Left ventricle myocardium inferior (tissue), 1 donor: ENCODE data around the gene BYSL. TPM values are rescaled to one million over a fixed set of nuclear protein-coding genes. Genes with fewer than 3 reads are reported as not detected.

Experiments
- DNase-seq: peaks from one replicate; pipeline ENCODE4 v3.0.0-alpha.2; 2020
- H3K27ac ChIP-seq: fragments of 200-600 bp; replicated peaks from 2 replicates; pipeline ENCODE4 v1.8.0; 2021
- H3K27me3 ChIP-seq: fragments of 200-600 bp; 2 replicates; pipeline ENCODE4 v1.8.0; 2021; ENCODE audit warnings: low read depth
- H3K36me3 ChIP-seq: fragments of 200-600 bp; 2 replicates; pipeline ENCODE4 v1.8.0; 2021
- H3K4me1 ChIP-seq: fragments of 200-600 bp; 2 replicates; pipeline ENCODE4 v1.8.0; 2021
- H3K4me3 ChIP-seq: fragments of 200-600 bp; 2 replicates; pipeline ENCODE4 v1.8.0; 2021; ENCODE audit warnings: mild to moderate bottlenecking, moderate library complexity
- H3K9me3 ChIP-seq: fragments of 200-600 bp; replicated peaks from 2 replicates; pipeline ENCODE4 v1.8.0; 2021
- intact Hi-C: fragments of 100-400 bp; cut with micrococcal nuclease; formaldehyde crosslinking; loops from one replicate; pipeline ENCODE4 v1.11.0; 2022
- total RNA-seq: library from RNA; stranded (reverse); fragmentation: NEBNext Ultra II Directional; extraction: Animal tissue kit (Norgen Biotek cat#: 25700); gene quantifications from one replicate; pipeline ENCODE4 v1.2.1, GENCODE V29; 2021
- TF ChIP-seq, protein P1 (sequence below): fragments of 200-600 bp; IDR thresholded peaks from 2 replicates; pipeline ENCODE4 v1.8.0; 2021; ENCODE audit warnings: antibody characterized with exemption, mild to moderate bottlenecking, borderline replicate concordance
- donor health status: DM: no; HTN: yes; CAD: no; lungs with severe emphysema.

The BYSL gene
- total RNA-seq, 1 donor from 2014 or later, result 9.0 TPM

DNA sequence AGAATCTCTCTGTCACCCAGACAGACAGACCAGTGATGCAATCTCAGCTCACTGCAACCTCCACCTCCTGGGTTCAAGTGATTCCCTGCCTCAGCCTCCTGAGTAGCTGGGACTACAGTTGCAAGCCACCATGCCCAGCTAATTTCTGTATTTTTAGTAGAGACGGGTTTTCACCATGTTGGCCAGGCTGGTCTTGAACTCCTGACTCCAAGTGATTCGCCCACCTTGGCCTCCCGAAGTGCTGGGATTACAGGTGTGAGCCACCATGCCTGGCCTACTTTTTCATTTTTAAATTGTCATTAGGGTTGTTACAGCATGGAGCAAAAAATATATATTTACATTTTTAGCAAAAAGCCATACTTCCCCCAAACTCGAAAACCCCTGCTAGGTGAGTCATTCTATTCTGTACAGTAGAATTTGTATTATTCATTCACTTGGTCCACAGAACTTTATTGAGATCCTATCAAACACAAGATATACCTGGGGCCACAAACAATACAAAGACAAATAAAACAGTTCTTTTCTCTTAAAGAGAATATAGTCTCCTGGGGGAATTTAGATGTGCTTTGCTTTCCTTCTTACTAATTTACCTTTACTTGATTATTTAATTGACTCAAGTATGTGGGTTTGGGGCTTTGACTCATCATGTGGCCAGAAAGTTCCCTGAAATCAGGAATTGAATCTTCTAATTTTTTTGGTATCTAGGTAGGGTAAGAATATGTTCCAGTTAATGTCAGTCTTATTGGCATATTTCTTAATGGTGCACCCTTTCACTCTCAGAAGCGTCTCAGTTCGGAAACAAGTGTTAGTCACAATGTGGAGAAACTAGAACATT lies 36.9 kb downstream of the BYSL start:
- no peaks in the 10 kb centered on the region for H3K9me3 ChIP-seq
- no peaks in the 10 kb centered on the region for H3K36me3 ChIP-seq
- H3K4me1 ChIP-seq, result no peaks in the 10 kb centered on the region
- H3K27me3 ChIP-seq, result no peaks in the 10 kb centered on the region
- no peak for DNase-seq
- TF ChIP-seq, protein P1, sequence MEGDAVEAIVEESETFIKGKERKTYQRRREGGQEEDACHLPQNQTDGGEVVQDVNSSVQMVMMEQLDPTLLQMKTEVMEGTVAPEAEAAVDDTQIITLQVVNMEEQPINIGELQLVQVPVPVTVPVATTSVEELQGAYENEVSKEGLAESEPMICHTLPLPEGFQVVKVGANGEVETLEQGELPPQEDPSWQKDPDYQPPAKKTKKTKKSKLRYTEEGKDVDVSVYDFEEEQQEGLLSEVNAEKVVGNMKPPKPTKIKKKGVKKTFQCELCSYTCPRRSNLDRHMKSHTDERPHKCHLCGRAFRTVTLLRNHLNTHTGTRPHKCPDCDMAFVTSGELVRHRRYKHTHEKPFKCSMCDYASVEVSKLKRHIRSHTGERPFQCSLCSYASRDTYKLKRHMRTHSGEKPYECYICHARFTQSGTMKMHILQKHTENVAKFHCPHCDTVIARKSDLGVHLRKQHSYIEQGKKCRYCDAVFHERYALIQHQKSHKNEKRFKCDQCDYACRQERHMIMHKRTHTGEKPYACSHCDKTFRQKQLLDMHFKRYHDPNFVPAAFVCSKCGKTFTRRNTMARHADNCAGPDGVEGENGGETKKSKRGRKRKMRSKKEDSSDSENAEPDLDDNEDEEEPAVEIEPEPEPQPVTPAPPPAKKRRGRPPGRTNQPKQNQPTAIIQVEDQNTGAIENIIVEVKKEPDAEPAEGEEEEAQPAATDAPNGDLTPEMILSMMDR, result no peak
- H3K4me3 ChIP-seq, result no peak overlapping the region
- no peak overlapping the region for H3K27ac ChIP-seq
- intact Hi-C loops, result no loop called here

DNA sequence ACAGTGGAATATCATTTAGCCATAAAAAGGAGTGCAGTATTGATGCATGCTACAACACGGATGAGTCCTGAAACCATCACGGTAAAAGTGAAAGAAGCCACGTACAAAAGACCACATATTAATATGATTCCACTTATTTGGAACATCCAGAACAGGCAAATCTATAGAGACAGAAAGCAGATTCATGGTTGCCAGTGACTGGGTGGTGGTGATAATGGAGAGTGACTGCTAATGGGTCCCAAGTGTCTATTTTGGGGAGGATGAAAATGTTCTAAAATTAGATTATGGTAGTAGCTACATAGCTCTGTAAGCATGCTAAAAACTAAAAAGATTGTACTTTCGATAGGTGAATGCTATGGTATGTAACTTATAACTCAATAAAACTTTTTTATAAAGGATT lies 38.7 kb downstream of the BYSL start:
- TF ChIP-seq, protein P1, result no peak
- Histone ChIP-seq H3K4me1 (no peaks in the 10 kb centered on the region), H3K27me3 (no peaks in the 10 kb centered on the region), H3K27ac (no peak overlapping the region), H3K36me3 (no peaks in the 10 kb centered on the region), H3K4me3 (no peak overlapping the region), H3K9me3 (no peaks in the 10 kb centered on the region)
- no peak for DNase-seq
- intact Hi-C loops, result no loop called here

DNA sequence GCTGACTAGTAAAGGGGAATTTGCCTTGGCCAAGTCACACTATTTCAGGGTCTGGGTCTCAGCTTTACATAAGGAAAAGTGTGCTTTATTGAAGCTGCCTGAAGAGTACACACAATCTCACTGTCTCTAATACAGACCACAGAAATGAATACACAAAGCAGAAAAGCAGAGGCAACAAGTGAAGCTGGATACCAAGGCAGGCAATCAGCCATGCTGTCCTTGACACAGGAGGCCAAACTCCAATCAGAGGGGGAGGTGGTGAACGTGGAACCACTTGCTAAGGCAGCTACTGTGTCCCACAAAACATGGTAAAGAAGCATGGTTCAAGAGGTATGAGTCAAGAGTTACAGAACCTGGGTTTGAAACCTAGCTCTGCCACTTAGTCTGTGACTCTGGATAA lies 42.1 kb downstream of the BYSL start:
- Histone ChIP-seq H3K4me1 (peaks cover 5% of the 10 kb centered on the region), H3K27me3 (no peaks in the 10 kb centered on the region), H3K4me3 (no peak overlapping the region), H3K9me3 (no peaks in the 10 kb centered on the region), H3K36me3 (no peaks in the 10 kb centered on the region), H3K27ac (no peak overlapping the region)
- DNase-seq, result no peak
- intact Hi-C loops, result no loop called here
- TF ChIP-seq, protein P1, result no peak

DNA sequence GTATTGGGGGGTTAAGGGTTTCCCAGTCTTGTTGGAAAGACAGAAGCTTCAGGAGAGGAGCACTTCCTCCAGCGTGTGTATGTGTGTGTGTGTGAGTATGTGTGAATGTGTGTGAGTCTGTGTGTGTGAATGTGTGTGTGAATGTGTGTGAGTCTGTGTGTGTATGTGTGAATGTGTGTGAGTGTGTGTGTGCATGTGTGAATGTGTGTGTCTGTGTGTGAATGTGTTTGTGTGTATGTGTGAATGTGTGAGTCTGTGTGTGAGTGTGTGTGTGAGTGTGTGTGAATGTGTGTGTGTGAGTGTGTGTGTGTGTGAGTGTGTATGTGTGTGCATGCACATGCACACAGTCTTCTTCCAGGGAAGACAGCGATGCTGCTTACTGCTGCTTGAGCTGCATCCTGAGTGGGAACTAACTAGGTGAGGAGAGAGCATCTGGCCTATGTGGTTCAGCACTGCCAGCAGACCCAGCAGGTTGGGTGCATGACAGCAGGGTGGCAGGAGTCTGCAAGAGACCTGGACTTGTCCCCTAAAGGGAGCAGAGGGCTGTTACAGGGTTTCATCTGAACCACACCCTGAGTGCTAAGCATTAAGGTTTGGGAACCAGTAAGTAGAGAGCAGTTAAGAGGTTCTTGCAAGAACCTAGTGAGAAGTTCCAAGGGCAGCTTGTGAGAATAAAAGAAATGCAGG lies 43.0 kb downstream of the BYSL start:
- Histone ChIP-seq H3K27me3 (no peaks in the 10 kb centered on the region), H3K9me3 (no peaks in the 10 kb centered on the region), H3K4me3 (no peak overlapping the region), H3K4me1 (peaks cover 5% of the 10 kb centered on the region), H3K27ac (no peak overlapping the region), H3K36me3 (no peaks in the 10 kb centered on the region)
- DNase-seq, result no peak
- TF ChIP-seq, protein P1, result no peak
- intact Hi-C loops, result no loop called here

DNA sequence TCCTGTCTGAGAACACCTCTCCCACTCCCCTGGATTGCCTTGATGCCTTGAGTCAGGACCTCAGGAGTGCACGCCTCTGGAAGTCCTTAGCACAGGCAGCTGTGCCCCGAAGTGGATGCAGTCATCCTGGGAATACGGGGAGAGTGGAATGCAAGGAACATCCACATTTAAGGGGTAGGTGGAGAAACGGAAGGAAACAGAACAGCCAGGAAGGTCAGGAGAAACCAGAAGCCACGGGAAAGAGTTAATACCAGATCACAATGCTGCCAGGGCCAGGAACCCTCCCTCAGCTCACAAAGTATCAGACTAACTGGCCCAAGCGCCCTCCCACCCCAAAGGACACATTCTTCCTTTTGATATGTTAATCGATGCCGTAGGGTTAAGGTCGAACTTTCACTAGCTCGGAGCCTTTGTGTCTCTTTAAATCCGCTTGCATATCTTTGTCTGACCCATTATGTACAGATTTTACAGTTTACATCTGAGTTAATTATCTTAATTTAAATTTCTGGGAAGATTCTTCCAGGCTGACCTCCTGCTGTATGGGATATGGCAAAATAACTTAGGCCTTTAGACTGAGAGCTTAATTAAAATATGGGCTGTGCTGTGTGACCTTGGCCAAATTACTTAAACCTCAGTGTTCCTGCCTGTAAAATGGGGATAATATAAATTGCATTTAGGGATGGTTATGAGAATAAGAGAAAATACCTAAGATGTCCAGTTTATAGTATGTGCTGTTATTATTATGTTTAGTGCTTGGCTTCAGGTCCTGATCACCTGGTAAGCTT lies 44.3 kb downstream of the BYSL start:
- Histone ChIP-seq H3K4me3 (no peak overlapping the region), H3K9me3 (no peaks in the 10 kb centered on the region), H3K27me3 (no peaks in the 10 kb centered on the region), H3K36me3 (no peaks in the 10 kb centered on the region), H3K27ac (no peak overlapping the region), H3K4me1 (peaks cover 14% of the 10 kb centered on the region)
- no peak for DNase-seq
- intact Hi-C loops, result no loop called here
- TF ChIP-seq, protein P1, result no peak
